IMR-90 (cell line): ENCODE results near the gene EMC1. TPM values are rescaled to one million over a fixed set of nuclear protein-coding genes. Genes with fewer than 3 reads are reported as not detected.

Experiments
- ATAC-seq: fragments of 200-7000 bp; cut with Tn5 transposase; 2 replicates; pipeline ENCODE4 v1.9.1; 2020; ENCODE audit warnings: low read depth, mild to moderate bottlenecking, moderate library complexity
- BruUV-seq: library from RNA; stranded (reverse); fragments of 400-500 nt; replicated peaks from 2 replicates; lab custom pipeline; 2021; lab: Mats Ljungman, UMichigan
- CTCF ChIA-PET: fragments of 300-600 bp; formaldehyde crosslinking; extraction: SDS; loops from one replicate; lab custom pipeline; 2021; ENCODE audit warnings: antibody characterized with exemption; lab: Yijun Ruan, JAX
- POLR2A ChIA-PET: fragments of 300-600 bp; sonication (Branson Sonifier 250); formaldehyde crosslinking; loops from one replicate; lab custom pipeline; 2022; ENCODE audit warnings: antibody characterized with exemption; ENCODE audit not compliant: unreplicated experiment; lab: Charles Lee
- DNase-seq: peaks from one replicate; pipeline ENCODE4 v3.0.0; 2013
- H2AFZ ChIP-seq: replicated peaks from 2 replicates; pipeline ENCODE3; 2013; ENCODE audit warnings: low read length, mild to moderate bottlenecking; ENCODE audit not compliant: poor library complexity
- H2AK5ac ChIP-seq: 2 replicates; pipeline ENCODE4 v1.6.1; 2013; ENCODE audit warnings: low read depth, low read length, inconsistent platforms
- H2AK9ac ChIP-seq: replicated peaks from 2 replicates; pipeline ENCODE3; 2013; ENCODE audit warnings: mild to moderate bottlenecking, low read depth, low read length, moderate library complexity; ENCODE audit not compliant: poor library complexity
- H2BK120ac ChIP-seq: 2 replicates; pipeline ENCODE4 v1.6.1; 2013; ENCODE audit warnings: low read depth, low read length, inconsistent platforms
- H2BK15ac ChIP-seq: 3 replicates; pipeline ENCODE4 v1.6.1; 2013; ENCODE audit warnings: low read depth, low read length, inconsistent platforms
- H2BK20ac ChIP-seq: 2 replicates; pipeline ENCODE4 v1.6.1; 2013; ENCODE audit warnings: low read depth, mild to moderate bottlenecking, inconsistent platforms, low read length, moderate library complexity
- H2BK5ac ChIP-seq: 2 replicates; pipeline ENCODE4 v1.6.1; 2013; ENCODE audit warnings: mild to moderate bottlenecking, low read depth, low read length, inconsistent platforms; ENCODE audit not compliant: poor library complexity, severe bottlenecking
- H3K14ac ChIP-seq: replicated peaks from 2 replicates; pipeline ENCODE4 v1.6.1; 2013; ENCODE audit warnings: low read depth, low read length, inconsistent platforms
- H3K18ac ChIP-seq: 2 replicates; pipeline ENCODE4 v1.6.1; 2013; ENCODE audit warnings: low read depth, low read length, control low read depth
- H3K23ac ChIP-seq: 2 replicates; pipeline ENCODE4 v1.6.1; 2013; ENCODE audit warnings: low read depth, low read length, inconsistent platforms
- H3K27ac ChIP-seq: 2 replicates; pipeline ENCODE4 v1.5.1; 2013; ENCODE audit warnings: mild to moderate bottlenecking, control low read depth, low read length; ENCODE audit not compliant: insufficient read depth
- H3K27me3 ChIP-seq: 2 replicates; pipeline ENCODE4 v1.6.1; 2013; ENCODE audit warnings: low read length; ENCODE audit not compliant: control insufficient read depth, insufficient read depth
- H3K36me3 ChIP-seq: 2 replicates; pipeline ENCODE4 v1.6.1; 2013; ENCODE audit warnings: low read length, mixed read lengths; ENCODE audit not compliant: control insufficient read depth, insufficient read depth
- H3K4ac ChIP-seq: 2 replicates; pipeline ENCODE4 v1.6.1; 2013; ENCODE audit warnings: low read depth, low read length, inconsistent platforms
- H3K4me1 ChIP-seq: 2 replicates; pipeline ENCODE4 v1.6.1; 2013; ENCODE audit warnings: low read length, mixed read lengths; ENCODE audit not compliant: control insufficient read depth, insufficient read depth
- H3K4me2 ChIP-seq: 2 replicates; pipeline ENCODE4 v1.6.1; 2013; ENCODE audit warnings: low read depth, mild to moderate bottlenecking, control low read depth, low read length, moderate library complexity
- H3K4me3 ChIP-seq: 2 replicates; pipeline ENCODE4 v1.5.1; 2013; ENCODE audit warnings: low read depth, mild to moderate bottlenecking, control low read depth, low read length, moderate library complexity; ENCODE audit not compliant: insufficient read depth
- H3K56ac ChIP-seq: 2 replicates; pipeline ENCODE4 v1.6.1; 2013; ENCODE audit warnings: low read length, inconsistent platforms; ENCODE audit not compliant: insufficient read depth; ENCODE audit errors: extremely low read depth
- H3K79me1 ChIP-seq, 2 experiments: 2 replicates each; pipeline ENCODE4 v1.6.1; 2013; ENCODE audit warnings: low read length in 2 of 2, inconsistent platforms in 1 of 2, low read depth in 1 of 2
- H3K9ac ChIP-seq: 2 replicates; pipeline ENCODE4 v1.6.1; 2013; ENCODE audit warnings: low read depth, low read length, control low read depth
- H3K9me1 ChIP-seq: 2 replicates; pipeline ENCODE4 v1.6.1; 2013; ENCODE audit warnings: low read length, inconsistent platforms; ENCODE audit not compliant: insufficient read depth
- H3K9me3 ChIP-seq: 2 replicates; pipeline ENCODE4 v1.6.1; 2013; ENCODE audit warnings: low read length; ENCODE audit not compliant: control insufficient read depth, insufficient read depth
- H4K20me1 ChIP-seq: 2 replicates; pipeline ENCODE4 v1.6.1; 2013; ENCODE audit warnings: low read length, inconsistent platforms; ENCODE audit not compliant: insufficient read depth
- H4K5ac ChIP-seq: 2 replicates; pipeline ENCODE4 v1.6.1; 2013; ENCODE audit warnings: mild to moderate bottlenecking, low read depth, low read length, control low read depth
- H4K8ac ChIP-seq, 2 experiments: 2 replicates each; pipeline ENCODE4 v1.6.1; 2013; ENCODE audit warnings: low read depth in 2 of 2, low read length in 2 of 2, control low read depth in 1 of 2, inconsistent platforms in 1 of 2
- H4K91ac ChIP-seq: 2 replicates; pipeline ENCODE4 v1.6.1; 2013; ENCODE audit warnings: low read depth, low read length, inconsistent platforms; ENCODE audit not compliant: insufficient read depth
- BHLHE40 ChIP-seq: fragments of 150-350 bp; IDR thresholded peaks from 2 replicates; pipeline ENCODE4 v1.6.1; 2016; ENCODE audit warnings: mild to moderate bottlenecking, low read depth, low read length
- CHD1 ChIP-seq: IDR thresholded peaks from 2 replicates; pipeline ENCODE4 v1.6.1; 2012; ENCODE audit warnings: low read depth, low read length, improper control_type of control experiment
- FOS ChIP-seq: fragments of 150-350 bp; IDR thresholded peaks from 2 replicates; pipeline ENCODE4 v1.6.1; 2016; ENCODE audit warnings: low read depth, low read length
- MAFK ChIP-seq: IDR thresholded peaks from 2 replicates; pipeline ENCODE4 v1.6.1; 2012; ENCODE audit warnings: low read depth, low read length, improper control_type of control experiment
- MAZ ChIP-seq: IDR thresholded peaks from 2 replicates; pipeline ENCODE4 v1.6.1; 2012; ENCODE audit warnings: low read depth, mild to moderate bottlenecking, low read length, improper control_type of control experiment, moderate library complexity, borderline replicate concordance
- MXI1 ChIP-seq: IDR thresholded peaks from 2 replicates; pipeline ENCODE4 v1.6.1; 2012; ENCODE audit warnings: low read depth, mild to moderate bottlenecking, low read length, moderate library complexity, borderline replicate concordance
- NFE2L2 ChIP-seq: fragments of 150-350 bp; IDR thresholded peaks from 2 replicates; pipeline ENCODE4 v1.6.1; 2016; ENCODE audit warnings: low read depth, mild to moderate bottlenecking, low read length
- POLR2A ChIP-seq: IDR thresholded peaks from 2 replicates; pipeline ENCODE4 v1.6.1; 2012; ENCODE audit warnings: mild to moderate bottlenecking, low read depth, low read length
- RCOR1 ChIP-seq: IDR thresholded peaks from 2 replicates; pipeline ENCODE4 v1.6.1; 2012; ENCODE audit warnings: mild to moderate bottlenecking, low read length, improper control_type of control experiment; ENCODE audit not compliant: insufficient replicate concordance
- RFX5 ChIP-seq: IDR thresholded peaks from 2 replicates; pipeline ENCODE4 v1.8.0; 2012; ENCODE audit warnings: low read depth, mild to moderate bottlenecking, low read length, moderate library complexity
- WGBS, 2 experiments: methylation state at CpG; one replicate each; pipeline versions ENCODE4 v1.1.5 to v1.1.7; 2013; ENCODE audit warnings: missing lambda C conversion rate in 2 of 2; ENCODE audit not compliant: insufficient read length in 1 of 2; ENCODE audit errors: extremely low coverage in 2 of 2; 5-methylcytosine and 5-hydroxymethylcytosine counted together
- dilution Hi-C: fragments of 300-500 bp; cut with HindIII; formaldehyde crosslinking; loops from one replicate; pipeline ENCODE4 v1.14.3; 2018; ENCODE audit warnings: low sequenced_read_pairs; ENCODE audit not compliant: unreplicated experiment
- in situ Hi-C: fragments of 300-500 bp; cut with MboI; formaldehyde crosslinking; loops from 3 replicates; pipeline ENCODE4 v1.14.3; 2019; ENCODE audit warnings: low sequenced_read_pairs, inconsistent platforms, mixed read lengths
- intact Hi-C: fragments of 100-400 bp; cut with micrococcal nuclease; formaldehyde crosslinking; loops from 2 replicates; pipeline ENCODE4 v1.10.0; 2022
- polyA plus RNA-seq, 3 experiments: library from polyadenylated mRNA; depleted of rRNA; stranded (reverse); fragments of >200 nt; gene quantifications; 2 replicates each; pipeline ENCODE4 v1.2.3, GENCODE V29; 2012; ENCODE audit warnings: low replicate concordance in 1 of 3
- total RNA-seq: library from RNA; depleted of rRNA; stranded (reverse); fragments of >200 nt; gene quantifications from 2 replicates; pipeline ENCODE4 v1.2.3, GENCODE V29; 2012

The EMC1 gene
- total and polyA plus RNA-seq, 2 of the 4 experiments (the other 2 are of a cell fraction) = 65.4 to 114 TPM

DNA sequence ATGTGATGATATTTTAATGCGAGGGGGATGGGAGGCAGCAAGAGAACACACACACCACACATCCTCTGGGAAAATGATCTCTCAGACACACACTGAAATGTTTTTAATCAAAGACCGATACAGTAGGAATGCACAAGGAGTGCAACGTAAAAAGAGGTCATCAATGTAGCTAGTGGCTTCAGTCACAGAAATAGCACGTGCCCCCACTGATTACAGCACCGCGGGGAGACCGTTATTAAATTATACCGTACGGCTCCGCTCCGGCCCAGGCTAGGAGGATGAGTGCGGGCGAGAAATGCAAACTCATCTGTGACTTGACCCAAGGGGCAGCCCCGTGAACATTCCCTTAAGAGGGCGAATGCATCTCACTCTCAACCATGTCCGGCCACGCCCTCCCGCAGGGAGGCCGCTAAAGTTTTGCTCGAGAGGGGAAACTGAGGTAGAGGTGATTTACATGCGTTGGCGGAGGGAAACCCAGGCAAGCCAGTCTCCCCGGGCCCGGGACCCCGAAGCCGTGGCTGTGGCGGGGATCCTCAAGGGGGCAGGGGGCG lies 41.8 kb downstream of the EMC1 start (continued):
- TF ChIP-seq RFX5 (no peak), MAZ (no peak)

DNA sequence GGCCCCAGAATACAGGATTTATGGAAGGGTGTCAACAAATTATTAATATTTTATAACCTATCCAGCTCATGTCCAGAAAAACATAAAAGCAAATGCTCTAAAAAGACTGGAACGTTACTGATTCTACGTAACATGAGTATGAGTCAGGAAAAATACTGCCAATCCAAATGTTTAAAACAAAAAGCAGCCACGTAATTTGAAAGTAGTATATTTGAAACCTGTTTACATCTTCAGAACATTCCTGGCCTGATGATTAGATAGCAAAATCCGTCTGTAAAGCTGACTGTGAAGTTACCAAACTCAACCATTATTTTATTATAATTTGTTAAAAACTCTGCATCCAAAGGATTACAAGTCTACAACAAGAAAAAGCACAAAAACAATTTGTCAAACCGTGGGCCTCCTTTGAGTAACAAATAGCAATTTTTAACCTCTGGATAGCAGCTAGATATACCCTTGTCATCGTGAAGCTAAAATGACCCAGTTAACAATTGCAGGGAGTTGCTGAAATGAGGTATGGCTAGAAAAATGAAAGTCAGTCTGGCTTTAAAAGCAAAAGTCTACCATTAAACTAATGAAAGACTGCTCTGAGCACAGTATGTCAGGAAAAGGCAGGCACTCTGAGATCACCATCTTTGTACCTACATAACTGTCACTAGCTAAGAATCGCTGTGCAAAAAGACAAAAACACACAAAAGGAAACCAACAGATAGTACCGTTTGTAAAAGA lies 42.5 kb downstream of the EMC1 start:
- peak; percentile 83 for TF ChIP-seq POLR2A
- peak; percentile 21; the same call in 1 of the 2 replicates for TF ChIP-seq MXI1
- TF ChIP-seq NFE2L2 = peak; percentile 56; the same call in 1 of the 2 replicates
- TF ChIP-seq MAFK = peak; percentile 58
- TF ChIP-seq RCOR1 = no peak
- no peak for TF ChIP-seq CHD1
- TF ChIP-seq FOS = peak; percentile 60; the same call in 1 of the 2 replicates
- TF ChIP-seq BHLHE40 = no peak
- H4K8ac ChIP-seq = peak overlapping the region; percentile 39 to 55
- H3K4me3 ChIP-seq = peak overlapping the region; percentile 74
- ATAC-seq (peak; percentile 28), DNase-seq (peak; percentile 91)
- no peaks in the 10 kb centered on the region for H3K27me3 ChIP-seq
- peaks cover 59% of the 10 kb centered on the region for H4K20me1 ChIP-seq
- peaks cover 9 to 41% of the 10 kb centered on the region in 2 experiments; a peak in 3 of 4 replicates for H3K79me1 ChIP-seq
- H3K14ac ChIP-seq = peak overlapping the region; percentile 86
- H2BK120ac ChIP-seq = peak overlapping the region; percentile 15
- H2AK5ac ChIP-seq = peak overlapping the region; percentile 85
- H2BK15ac ChIP-seq = peak overlapping the region; percentile 9; the same call in 2 of the 3 replicates
- H3K4me2 ChIP-seq = peak overlapping the region; percentile 94
- peak overlapping the region; percentile 78 for H3K27ac ChIP-seq
- peak overlapping the region; percentile 37 for H4K91ac ChIP-seq
- ChIA-PET POLR2A (interaction anchor here (0.6 kb wide), 1 partner anchor 68 kb away, joined by 3 read pairs; no protein-coding TSS in a partner anchor), CTCF (interaction anchor here (0.6 kb wide), 1 partner anchor 497 kb away, joined by 5 read pairs; no protein-coding TSS in a partner anchor)
- H2AFZ ChIP-seq = no peak overlapping the region
- peak overlapping the region; percentile 39 for H3K4ac ChIP-seq
- peak overlapping the region; percentile 88 for H3K56ac ChIP-seq
- peak overlapping the region; percentile 94 for H2BK5ac ChIP-seq
- in situ Hi-C loops = no loop called here
- peak overlapping the region; percentile 86 for H3K18ac ChIP-seq
- no peak overlapping the region for H2AK9ac ChIP-seq
- peaks cover 7% of the 10 kb centered on the region for H3K4me1 ChIP-seq
- WGBS, 2 experiments = no CpG with 5 or more reads among the region's 8 CpGs
- BruUV-seq = no TSS peak
- peaks cover 2% of the 10 kb centered on the region for H3K36me3 ChIP-seq
- peak overlapping the region; percentile 98 for H3K9ac ChIP-seq
- peaks cover 4% of the 10 kb centered on the region; the same call in 1 of the 2 replicates for H3K9me1 ChIP-seq
- dilution Hi-C loops = no loop called here
- intact Hi-C loops = no loop called here
- H4K5ac ChIP-seq = peak overlapping the region; percentile 11; the same call in 1 of the 2 replicates
- no peaks in the 10 kb centered on the region for H3K9me3 ChIP-seq
- no peak overlapping the region; the same call in 1 of the 2 replicates for H2BK20ac ChIP-seq
- H3K23ac ChIP-seq = peak overlapping the region; percentile 53
